GM12864 (cell line): ENCODE results near the gene HSPA1L.
"Not testable (repeated sequence)": the region's sequence is repeated elsewhere in the genome, so short reads cannot be mapped to it uniquely, and the experiment has no call there.

Source experiments
- DNase-seq: peaks from one replicate; pipeline ENCODE4 v3.0.0-alpha.2; 2011; ENCODE audit warnings: low read depth
- H3K4me3 ChIP-seq: 2 replicates; pipeline ENCODE4 v1.5.1; 2011; ENCODE audit warnings: mild to moderate bottlenecking, low read depth, low read length, control low read depth
- CTCF ChIP-seq: IDR thresholded peaks from 2 replicates; pipeline ENCODE4 v1.5.1; 2011; ENCODE audit warnings: low read depth, mild to moderate bottlenecking, moderate library complexity, low read length, control low read depth, inconsistent platforms; ENCODE audit errors: missing control alignments

Gene HSPA1L

GRCh38 chr6:31815025-31815838, at the start of gene HSPA1L, which contains the start of gene HSPA1A:
TSS of gene HSPA1L (minus strand) at chr6:31815283. CDS start at chr6:31811972, 3,311 bp downstream.
TSS of gene HSPA1A (plus strand) at chr6:31815543. CDS start at chr6:31815757, 214 bp downstream.
- no peak for DNase-seq
- TF ChIP-seq CTCF, result no peak

GRCh38 chr6:31864818-31865204, 49.7 kb upstream of the HSPA1L start:
- no peak overlapping the region for H3K4me3 ChIP-seq
- no peak for DNase-seq
- no peak for TF ChIP-seq CTCF

More at GRCh38 chr6:31815025-31815838, at the start of gene HSPA1L, which contains the start of gene HSPA1A:
- H3K4me3 ChIP-seq, result peak within 1 kb of the TSS; percentile 72

GRCh38 chr6:31864123-31864562, 49.1 kb upstream of the HSPA1L start:
- not testable (repeated sequence) for DNase-seq
- peak overlapping the region; percentile 73 for H3K4me3 ChIP-seq

- DNase-seq, result peak; percentile 100
- TF ChIP-seq CTCF, result no peak
- H3K4me3 ChIP-seq, result peak within 1 kb of the TSS; percentile 91
These were observed 47.5 kb upstream of the HSPA1L start, which contains the start of gene NEU1 for GRCh38 chr6:31862344-31863235. TSS of gene NEU1 (minus strand) at chr6:31862821. CDS start at chr6:31862776, 45 bp downstream.

GRCh38 chr6:31861919-31862343, 46.8 kb upstream of the HSPA1L start:
- no peak for DNase-seq
- no peak for TF ChIP-seq CTCF

GRCh38 chr6:31861150-31861549, 46.1 kb upstream of the HSPA1L start:
- TF ChIP-seq CTCF, result no peak
- H3K4me3 ChIP-seq, result no peak overlapping the region
- DNase-seq, result no peak

More at GRCh38 chr6:31861919-31862343, 46.8 kb upstream of the HSPA1L start:
- H3K4me3 ChIP-seq, result peak overlapping the region; percentile 91

GRCh38 chr6:31860349-31860748, 45.3 kb upstream of the HSPA1L start:
- TF ChIP-seq CTCF, result no peak
- H3K4me3 ChIP-seq, result no peak overlapping the region
- no peak for DNase-seq
